Measurements from ENCODE around the gene HIPK2.

The HIPK2 gene

DNA sequence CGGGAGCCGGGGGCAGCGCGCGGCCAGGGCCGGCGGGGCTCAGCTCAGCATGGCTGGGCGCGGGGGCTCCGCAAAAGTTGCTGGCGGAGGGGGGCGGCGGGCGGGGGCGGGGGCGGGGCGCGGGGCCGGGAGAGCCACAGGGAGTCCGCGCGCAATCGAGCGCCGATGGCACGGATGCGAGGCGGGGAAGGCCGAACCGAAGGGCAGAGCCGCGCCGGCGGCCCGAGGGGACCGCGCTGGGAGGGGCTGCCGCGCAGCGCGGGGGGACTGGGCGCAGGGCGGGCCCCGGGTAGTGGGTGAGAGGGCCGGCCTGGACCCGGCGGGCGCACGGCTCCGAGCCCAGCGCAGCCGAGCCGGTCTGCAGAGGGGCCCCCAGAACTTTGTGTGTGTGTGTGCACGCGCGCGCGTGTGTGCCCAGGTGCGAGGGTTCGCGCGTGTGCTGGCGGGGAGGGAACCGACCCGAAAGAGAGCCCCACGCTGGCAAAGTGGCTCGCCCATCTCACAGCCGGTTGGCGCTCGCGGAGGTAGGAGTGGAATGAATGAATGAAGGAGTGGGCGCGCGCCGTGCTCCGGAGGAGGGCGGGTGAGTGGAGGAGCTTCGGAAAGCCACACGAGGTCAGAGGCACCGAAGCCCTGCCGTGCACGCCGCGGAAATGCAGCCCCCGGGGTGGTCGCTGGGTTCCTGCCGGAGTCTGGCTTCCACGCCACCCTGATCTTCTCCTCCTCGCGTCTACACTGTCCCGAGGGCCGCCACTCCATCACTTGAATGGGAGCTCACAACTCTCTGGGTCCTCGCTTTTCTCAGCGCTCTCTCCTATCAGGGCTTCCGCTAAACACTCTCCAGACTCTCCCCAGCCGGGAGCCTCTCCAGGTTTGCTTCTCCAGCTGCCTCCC, at the start of gene HIPK2:
Gene HIPK2, minus strand, starts transcription at position 51 of the 894 bp plus-strand sequence. CDS start 375 bp downstream, outside the sequence.
- DNase-seq (ENCODE audit: insufficient read length, low spot score) (peak; percentile 65), FAIRE-seq (no peak)
- TF ChIP-seq, protein P1, sequence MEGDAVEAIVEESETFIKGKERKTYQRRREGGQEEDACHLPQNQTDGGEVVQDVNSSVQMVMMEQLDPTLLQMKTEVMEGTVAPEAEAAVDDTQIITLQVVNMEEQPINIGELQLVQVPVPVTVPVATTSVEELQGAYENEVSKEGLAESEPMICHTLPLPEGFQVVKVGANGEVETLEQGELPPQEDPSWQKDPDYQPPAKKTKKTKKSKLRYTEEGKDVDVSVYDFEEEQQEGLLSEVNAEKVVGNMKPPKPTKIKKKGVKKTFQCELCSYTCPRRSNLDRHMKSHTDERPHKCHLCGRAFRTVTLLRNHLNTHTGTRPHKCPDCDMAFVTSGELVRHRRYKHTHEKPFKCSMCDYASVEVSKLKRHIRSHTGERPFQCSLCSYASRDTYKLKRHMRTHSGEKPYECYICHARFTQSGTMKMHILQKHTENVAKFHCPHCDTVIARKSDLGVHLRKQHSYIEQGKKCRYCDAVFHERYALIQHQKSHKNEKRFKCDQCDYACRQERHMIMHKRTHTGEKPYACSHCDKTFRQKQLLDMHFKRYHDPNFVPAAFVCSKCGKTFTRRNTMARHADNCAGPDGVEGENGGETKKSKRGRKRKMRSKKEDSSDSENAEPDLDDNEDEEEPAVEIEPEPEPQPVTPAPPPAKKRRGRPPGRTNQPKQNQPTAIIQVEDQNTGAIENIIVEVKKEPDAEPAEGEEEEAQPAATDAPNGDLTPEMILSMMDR (IDR thresholded peaks at IDR 0.05; ENCODE audit: insufficient read depth, missing control alignments) = no peak

DNA sequence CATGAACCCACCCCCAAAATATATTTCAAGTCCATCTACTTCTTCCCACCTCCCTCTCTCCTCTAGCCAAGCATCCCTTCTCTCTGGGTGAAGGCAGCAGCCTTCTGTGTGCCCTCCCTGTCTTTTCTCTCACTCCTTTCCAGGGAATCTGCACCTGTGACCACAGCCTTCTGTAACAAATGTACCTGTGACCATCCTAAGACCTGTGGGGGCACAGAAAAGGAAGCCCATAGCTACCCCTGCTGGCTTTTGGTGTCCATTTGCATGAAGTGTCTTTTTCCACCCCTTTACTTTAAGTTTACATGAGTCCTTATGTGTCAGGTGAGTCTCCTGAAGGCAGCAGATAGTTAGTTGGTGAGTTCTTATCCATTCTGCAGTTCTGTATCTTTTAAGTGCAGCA, 49.2 kb upstream of the HIPK2 start:
- TF ChIP-seq, protein P1 (IDR thresholded peaks at IDR 0.05; ENCODE audit: insufficient read depth, missing control alignments) = peak; percentile 4
- DNase-seq (ENCODE audit: insufficient read length, low spot score) (no peak), FAIRE-seq (no peak)

DNA sequence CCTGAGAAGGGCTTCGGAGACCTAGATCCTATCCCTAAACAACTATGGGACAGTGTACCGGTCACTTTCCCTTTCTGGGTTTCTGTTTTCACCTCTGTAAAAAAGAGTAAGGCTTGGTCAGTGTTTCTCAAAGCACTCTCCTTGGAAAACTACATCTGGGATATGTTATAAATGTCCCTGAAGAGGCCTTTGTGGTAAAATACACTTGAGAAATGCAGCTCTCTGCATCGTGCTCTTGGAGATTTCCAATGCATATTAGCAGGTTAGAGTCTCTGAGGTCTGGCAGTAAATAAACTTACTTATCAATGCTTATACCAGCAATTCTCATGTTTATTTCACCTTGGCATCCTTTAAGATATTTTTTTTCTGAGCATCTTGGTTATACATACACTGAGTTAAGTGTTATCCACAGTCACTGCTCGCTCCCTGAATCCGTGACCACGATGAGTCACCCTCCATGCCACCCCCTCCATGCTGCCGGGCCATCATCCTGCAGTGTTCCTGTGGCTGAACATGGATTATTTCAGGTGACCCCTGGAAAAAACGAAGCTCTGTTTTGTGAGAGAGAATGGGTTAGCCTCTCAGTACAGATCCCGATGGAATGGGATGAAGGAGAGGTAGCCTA, 48.0 kb upstream of the HIPK2 start:
- TF ChIP-seq, protein P1 (IDR thresholded peaks at IDR 0.05; ENCODE audit: insufficient read depth, missing control alignments) = no peak
- no peak for DNase-seq (ENCODE audit: insufficient read length, low spot score)
- FAIRE-seq = no peak

DNA sequence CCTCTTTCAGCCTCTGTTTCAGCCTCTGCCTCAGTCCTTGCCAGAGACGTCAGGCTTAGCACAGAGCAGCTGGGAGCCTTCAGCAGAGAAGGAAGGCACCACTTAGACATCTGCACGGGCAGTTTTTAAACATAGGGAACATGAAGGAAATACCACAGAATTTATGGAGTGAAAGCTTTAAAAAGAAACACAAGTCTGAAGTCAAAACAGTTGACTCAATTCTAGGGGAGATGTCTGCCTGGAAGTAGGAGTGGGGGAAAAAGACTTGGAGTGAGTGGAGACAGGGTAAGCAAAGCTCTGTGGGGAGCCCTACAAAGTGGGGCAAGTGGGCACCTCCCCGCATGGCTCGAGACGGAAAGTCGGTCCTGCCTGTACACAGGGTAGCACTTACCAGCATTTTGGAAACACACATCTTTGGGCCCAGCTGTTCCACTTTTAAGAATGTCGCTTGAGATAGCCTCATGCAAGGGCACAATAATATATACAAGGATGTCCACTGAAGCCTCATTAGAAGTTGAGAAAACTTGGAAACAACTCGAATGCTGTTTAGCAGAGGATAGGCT, 46.2 kb upstream of the HIPK2 start:
- FAIRE-seq = no peak
- TF ChIP-seq, protein P1 (IDR thresholded peaks at IDR 0.05; ENCODE audit: insufficient read depth, missing control alignments) = no peak
- DNase-seq (ENCODE audit: insufficient read length, low spot score) = no peak

DNA sequence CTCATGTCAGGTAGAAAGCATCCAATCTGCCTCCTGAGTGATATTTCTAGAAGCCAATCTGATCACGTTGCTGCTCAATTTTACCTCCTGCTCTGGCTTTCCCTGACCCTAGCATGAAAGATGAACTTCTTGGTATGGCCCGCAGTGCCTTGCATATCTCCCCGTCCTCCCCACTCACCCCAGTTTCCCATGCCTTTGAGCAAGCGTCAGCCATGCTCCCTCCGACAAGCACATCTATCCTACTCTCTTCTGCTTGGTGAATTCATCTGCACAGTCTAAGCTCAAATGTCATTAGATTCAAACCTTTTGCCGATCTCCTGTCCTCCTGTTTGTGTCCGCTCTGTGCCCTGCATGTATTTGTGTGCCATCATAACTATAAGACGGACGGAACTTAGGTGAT, 45.1 kb upstream of the HIPK2 start:
- DNase-seq (ENCODE audit: insufficient read length, low spot score) (no peak), FAIRE-seq (no peak)
- TF ChIP-seq, protein P1 (IDR thresholded peaks at IDR 0.05; ENCODE audit: insufficient read depth, missing control alignments) = no peak

DNA sequence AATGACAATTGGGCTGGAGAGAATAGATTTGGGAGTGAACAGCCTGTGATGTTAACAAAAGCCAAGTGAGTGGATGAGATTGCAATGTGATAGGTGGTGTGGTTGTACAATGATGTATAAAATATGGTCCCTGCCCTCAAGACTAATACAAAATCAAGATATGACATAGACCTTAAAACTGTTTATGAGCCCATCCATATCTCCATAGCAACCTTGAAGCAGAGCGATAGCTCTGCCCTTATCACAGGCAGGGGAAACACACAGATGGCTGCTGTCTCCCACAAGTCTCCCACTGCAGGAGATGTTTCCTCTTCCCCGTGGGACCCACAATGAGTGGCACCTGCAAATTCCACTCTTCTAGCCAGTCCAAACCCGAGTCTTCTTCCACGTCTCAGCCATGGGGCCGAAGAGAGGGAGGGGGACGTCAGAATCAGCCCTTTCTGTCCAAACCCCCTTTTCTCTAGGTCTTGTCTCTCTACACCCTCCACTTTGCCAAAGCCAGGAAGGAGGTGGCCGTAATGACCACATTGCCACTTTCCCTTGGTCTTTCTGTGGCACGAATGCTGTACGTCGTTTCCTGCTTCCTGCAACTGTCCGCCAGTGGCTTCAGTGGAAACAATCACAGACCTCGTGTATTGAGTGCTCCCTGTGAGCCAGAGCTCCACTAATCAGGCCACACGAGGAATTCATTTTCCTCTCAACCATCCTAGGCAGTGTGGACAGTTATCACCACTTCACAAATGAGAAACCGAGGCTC, 43.7 kb upstream of the HIPK2 start:
- FAIRE-seq = no peak
- TF ChIP-seq, protein P1 (IDR thresholded peaks at IDR 0.05; ENCODE audit: insufficient read depth, missing control alignments) = no peak
- no peak for DNase-seq (ENCODE audit: insufficient read length, low spot score)

Measured in D721Med (cell line).